ENCODE data around the gene GFER. TPM values are rescaled to one million over a fixed set of nuclear protein-coding genes. Genes with fewer than 3 reads are reported as not detected.

Gene GFER
- total RNA-seq, 4 donors from 2014 or later: 29.9 to 117 (median 64.3) TPM

- Histone ChIP-seq H3K27ac (peak overlapping the region; percentile 72 to 80 (median 76)), H3K4me3 (no peak overlapping the region), H3K9me3 (no peaks in the 10 kb centered on the region), H3K36me3 (no peaks in the 10 kb centered on the region), H3K27me3 (peaks cover 26% of the 10 kb centered on the region), H3K4me1 (peaks cover 6 to 31% (median 25%) of the 10 kb centered on the region in 4 donors)
- in situ Hi-C loops (cut with MboI; ENCODE audit: low pct_ligation_motif_present in 1 of 4, low pct_unique_long_range_greater_than_20kb in 1 of 4, low sequenced_read_pairs in 3 of 4) (loop anchor here in 2 of 4 donors (10.0 to 25.0 kb wide), 2 partner anchors 121 to 129 kb away; partner anchors contain the start of genes RAB26 (in 2 of the 2) and PKD1 (in 1 of the 2)), intact Hi-C loops (cut with DNase I; ENCODE audit: low total_unique reads) (no loop called here)
- no peak for TF ChIP-seq EP300 (IDR thresholded peaks at IDR 0.05; ENCODE audit: low read depth)
- TF ChIP-seq POLR2AphosphoS5 (IDR thresholded peaks at IDR 0.05): no peak
- TF ChIP-seq POLR2A (IDR thresholded peaks at IDR 0.05): no peak
- no peak for TF ChIP-seq CTCF (IDR thresholded peaks at IDR 0.05)
- DNase-seq: no peak
- 57 to 66% methylated on average over 3 to 7 of the region's 7 CpGs for WGBS, 2 donors (ENCODE audit: low coverage in 1 of 2)
Measured at GRCh38 chr16:2015947-2016208, 31.9 kb downstream of the GFER start.

- no peak overlapping the region for H3K4me3 ChIP-seq
- peaks cover 32% of the 10 kb centered on the region for H3K27me3 ChIP-seq
- peaks cover 6 to 31% (median 25%) of the 10 kb centered on the region in 4 donors for H3K4me1 ChIP-seq
- intact Hi-C loops (cut with DNase I; ENCODE audit: low total_unique reads) (no loop called here), in situ Hi-C loops (cut with MboI; ENCODE audit: low pct_ligation_motif_present in 1 of 4, low pct_unique_long_range_greater_than_20kb in 1 of 4, low sequenced_read_pairs in 3 of 4) (loop anchor here in 2 of 4 donors (10.0 to 25.0 kb wide), 2 partner anchors 121 to 128 kb away; partner anchors contain the start of genes RAB26 (in 2 of the 2) and PKD1 (in 1 of the 2))
- DNase-seq: no peak
- WGBS, 2 donors (ENCODE audit: low coverage in 1 of 2): 58 to 83% methylated on average over 1 to 13 of the region's 13 CpGs
- H3K9me3 ChIP-seq: no peaks in the 10 kb centered on the region
- TF ChIP-seq POLR2AphosphoS5 (IDR thresholded peaks at IDR 0.05) (no peak), CTCF (IDR thresholded peaks at IDR 0.05) (peak; percentile 8 to 20 (median 12))
- peak overlapping the region in 3 of 4 donors; percentile 72 to 80 (median 78) for H3K27ac ChIP-seq
- no peaks in the 10 kb centered on the region for H3K36me3 ChIP-seq
Measured at GRCh38 chr16:2016407-2016922, 32.5 kb downstream of the GFER start.

GRCh38 chr16:2019518-2019920, 35.5 kb downstream of the GFER start, which contains the start of gene NPW:
Gene NPW, plus strand, starts transcription at chr16:2019785.
- intact Hi-C loops (cut with DNase I; ENCODE audit: low total_unique reads): no loop called here
- in situ Hi-C loops (cut with MboI; ENCODE audit: low pct_ligation_motif_present in 1 of 4, low pct_unique_long_range_greater_than_20kb in 1 of 4, low sequenced_read_pairs in 3 of 4): loop anchor here in 2 of 4 donors (10.0 to 25.0 kb wide), 2 partner anchors 118 to 125 kb away; partner anchors contain the start of genes RAB26 (in 2 of the 2) and PKD1 (in 1 of the 2)
- no peak for DNase-seq
- WGBS, 2 donors (ENCODE audit: low coverage in 1 of 2): 1% methylated on average over 9 of the region's 33 CpGs; no CpG with 5 or more reads in 1 of the 2 donors
- no peak for TF ChIP-seq POLR2A (IDR thresholded peaks at IDR 0.05)
- TF ChIP-seq EP300 (IDR thresholded peaks at IDR 0.05; ENCODE audit: low read depth): no peak
- TF ChIP-seq CTCF (IDR thresholded peaks at IDR 0.05): no peak
- no peak for TF ChIP-seq POLR2AphosphoS5 (IDR thresholded peaks at IDR 0.05)
- peaks cover 37% of the 10 kb centered on the region for H3K27me3 ChIP-seq
- H3K27ac ChIP-seq: no peak within 1 kb of the TSS
- H3K4me1 ChIP-seq: peaks cover 16 to 48% (median 39%) of the 10 kb centered on the region in 4 donors
- H3K9me3 ChIP-seq: no peaks in the 10 kb centered on the region
- no peaks in the 10 kb centered on the region for H3K36me3 ChIP-seq
- peak within 1 kb of the TSS in 2 of 4 donors; percentile 11 to 26 for H3K4me3 ChIP-seq

- Histone ChIP-seq H3K27me3 (peaks cover 37% of the 10 kb centered on the region), H3K4me1 (peaks cover 16 to 42% (median 37%) of the 10 kb centered on the region in 4 donors), H3K9me3 (no peaks in the 10 kb centered on the region), H3K27ac (no peak overlapping the region), H3K4me3 (peak overlapping the region in 2 of 4 donors; percentile 11 to 26), H3K36me3 (no peaks in the 10 kb centered on the region)
- TF ChIP-seq POLR2A (IDR thresholded peaks at IDR 0.05) (no peak), CTCF (IDR thresholded peaks at IDR 0.05) (no peak), EP300 (IDR thresholded peaks at IDR 0.05; ENCODE audit: low read depth) (no peak), POLR2AphosphoS5 (IDR thresholded peaks at IDR 0.05) (no peak)
- in situ Hi-C loops (cut with MboI; ENCODE audit: low pct_ligation_motif_present in 1 of 4, low pct_unique_long_range_greater_than_20kb in 1 of 4, low sequenced_read_pairs in 3 of 4) (loop anchor here (10.0 to 25.0 kb wide), 2 partner anchors 117 to 125 kb away; partner anchors contain the start of genes RAB26 (in 4 of the 4) and PKD1 (in 1 of the 4)), intact Hi-C loops (cut with DNase I; ENCODE audit: low total_unique reads) (no loop called here)
- 8% methylated on average over 78 of the region's 96 CpGs; no CpG with 5 or more reads in 1 of the 2 donors for WGBS, 2 donors (ENCODE audit: low coverage in 1 of 2)
- DNase-seq: no peak
Measured at GRCh38 chr16:2019921-2020831, 36.2 kb downstream of the GFER start.
